Liver (tissue), 9 donors: ENCODE data around the gene TCOF1. TPM values are rescaled to one million over a fixed set of nuclear protein-coding genes. Genes with fewer than 3 reads are reported as not detected.

Experiments
- DNase-seq: peaks from one replicate; pipeline ENCODE4 v3.0.0-alpha.2; 2017; ENCODE audit warnings: low spot score
- H3K27ac ChIP-seq, 2 donors: one replicate each; pipeline ENCODE4 v1.7.0; 2013; ENCODE audit warnings: inconsistent platforms in 2 of 2, low read length in 2 of 2, control low read depth in 1 of 2, low read depth in 1 of 2, mild to moderate bottlenecking in 1 of 2
- H3K27me3 ChIP-seq, 4 donors: one replicate each; pipeline versions ENCODE4 v1.6.1 to v1.7.0; 2013; ENCODE audit warnings: low read length in 3 of 4, inconsistent platforms in 1 of 4, mild to moderate bottlenecking in 1 of 4, moderate library complexity in 1 of 4; ENCODE audit not compliant: control insufficient read depth in 4 of 4, insufficient read depth in 4 of 4
- H3K36me3 ChIP-seq, 4 donors: one replicate each; pipeline versions ENCODE4 v1.6.1 to v1.7.0; 2013; ENCODE audit warnings: low read length in 3 of 4, mild to moderate bottlenecking in 3 of 4, low read depth in 1 of 4, moderate library complexity in 1 of 4; ENCODE audit not compliant: control insufficient read depth in 4 of 4, insufficient read depth in 3 of 4
- H3K4me1 ChIP-seq, 4 donors: one replicate each; pipeline versions ENCODE4 v1.6.1 to v1.7.0; 2013; ENCODE audit warnings: low read length in 3 of 4, mild to moderate bottlenecking in 3 of 4, moderate library complexity in 1 of 4; ENCODE audit not compliant: control insufficient read depth in 4 of 4, insufficient read depth in 4 of 4
- H3K4me3 ChIP-seq, 3 donors: one replicate each; pipeline versions ENCODE4 v1.6.1 to v1.7.0; 2013; ENCODE audit warnings: low read length in 3 of 3, control low read depth in 1 of 3, low read depth in 1 of 3, mild to moderate bottlenecking in 1 of 3
- H3K9ac ChIP-seq, 2 donors: one replicate each; pipeline ENCODE4 v1.7.0; 2013; ENCODE audit warnings: low read length in 2 of 2, mild to moderate bottlenecking in 2 of 2, moderate library complexity in 2 of 2, control low read depth in 1 of 2, low read depth in 1 of 2
- H3K9me3 ChIP-seq, 4 donors: one replicate each; pipeline versions ENCODE4 v1.6.1 to v1.7.0; 2013; ENCODE audit warnings: low read length in 3 of 4; ENCODE audit not compliant: control insufficient read depth in 4 of 4
- EGR1 ChIP-seq, 2 donors: IDR thresholded peaks; 2 replicates each; pipeline ENCODE4 v1.6.1; 2016 to 2018; ENCODE audit warnings: antibody characterized with exemption in 2 of 2, low read depth in 2 of 2
- FOXA2 ChIP-seq: IDR thresholded peaks from 2 replicates; pipeline ENCODE4 v1.6.1; 2016; ENCODE audit warnings: antibody characterized with exemption
- HNF4A ChIP-seq, 2 donors: conservative IDR thresholded peaks; 2 replicates each; pipeline ENCODE4 v1.6.1; 2016; ENCODE audit warnings: antibody characterized with exemption in 2 of 2, mild to moderate bottlenecking in 2 of 2
- RXRA ChIP-seq, 2 donors: IDR thresholded peaks; 2 replicates each; pipeline ENCODE4 v1.6.1; 2017 to 2018; ENCODE audit warnings: antibody characterized with exemption in 2 of 2, mild to moderate bottlenecking in 1 of 2
- SP1 ChIP-seq: IDR thresholded peaks from 2 replicates; pipeline ENCODE4 v1.6.1; 2018; ENCODE audit warnings: antibody characterized with exemption, mild to moderate bottlenecking
- TAF1 ChIP-seq: conservative IDR thresholded peaks from 2 replicates; pipeline ENCODE4 v1.6.1; 2016; ENCODE audit warnings: antibody characterized with exemption, mild to moderate bottlenecking
- YY1 ChIP-seq: IDR thresholded peaks from 2 replicates; pipeline ENCODE4 v1.6.1; 2016; ENCODE audit warnings: antibody characterized with exemption, mild to moderate bottlenecking
- WGBS: extraction: QIAGEN DNeasy Blood & Tissue Kit; methylation state at CpG from one replicate; pipeline ENCODE4 v1.1.7; 2013; 5-methylcytosine and 5-hydroxymethylcytosine counted together
- polyA plus RNA-seq, 2 donors: library from polyadenylated mRNA; stranded (reverse) in 1 of 2; unstranded in 1 of 2; fragments of 200-250 nt in 1 of 2; fragments of >200 nt in 1 of 2; fragmentation: Nextera tagmentation in 1 of 2; extraction: Ambion mirVana in 1 of 2; gene quantifications; one replicate each; pipeline versions ENCODE4 v1.2.1 to v1.2.3, GENCODE V29; 2013 to 2015
- total RNA-seq, 2 donors: library from RNA; depleted of rRNA; stranded (reverse); fragments of >200 nt; gene quantifications; one replicate each; pipeline ENCODE4 v1.2.3, GENCODE V29; 2014
- TF ChIP-seq, protein P1 (sequence below): fragments of 150-350 bp; IDR thresholded peaks from 2 replicates; pipeline ENCODE4 v1.5.1; 2017; ENCODE audit warnings: improper control_type of control experiment, low read depth, low read length; ENCODE audit not compliant: missing input control
- TF ChIP-seq, protein P2 (sequence below): IDR thresholded peaks from 2 replicates; pipeline ENCODE4 v1.6.1; 2016; ENCODE audit warnings: antibody characterized with exemption
- TF ChIP-seq, protein P3 (sequence below): IDR thresholded peaks from 2 replicates; pipeline ENCODE4 v1.6.1; 2016; ENCODE audit warnings: antibody characterized with exemption, mild to moderate bottlenecking
- donor health status: healthy.
- donor health status: healthy.
- donor health status: healthy.
- donor health status: healthy.
- donor health status: healthy.

Gene TCOF1
- total and polyA plus RNA-seq, 4 donors = 3.2 to 8.5 (median 6.4) TPM

DNA sequence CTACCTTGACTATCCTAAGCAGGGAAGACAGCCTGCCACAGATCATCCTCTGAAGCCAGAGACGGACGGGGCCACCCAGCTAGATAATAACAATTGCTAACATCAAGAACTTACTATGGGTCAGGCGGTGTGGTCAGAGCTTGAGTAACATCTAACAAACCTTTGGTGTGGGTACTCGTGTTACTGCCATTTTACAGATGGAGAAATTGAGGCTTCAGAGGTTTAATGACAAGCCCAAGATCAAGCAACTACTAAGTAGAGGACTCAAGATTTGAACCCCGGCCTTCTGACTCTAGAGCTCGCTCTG, 38.1 kb upstream of the TCOF1 start:
- no peaks in the 10 kb centered on the region for H3K4me1 ChIP-seq
- H3K9ac ChIP-seq = no peak overlapping the region
- 94% methylated on average over 6 of the region's 6 CpGs for WGBS
- no peak overlapping the region for H3K4me3 ChIP-seq
- no peak for TF ChIP-seq RXRA (IDR thresholded peaks at IDR 0.05)
- TF ChIP-seq, protein P1, sequence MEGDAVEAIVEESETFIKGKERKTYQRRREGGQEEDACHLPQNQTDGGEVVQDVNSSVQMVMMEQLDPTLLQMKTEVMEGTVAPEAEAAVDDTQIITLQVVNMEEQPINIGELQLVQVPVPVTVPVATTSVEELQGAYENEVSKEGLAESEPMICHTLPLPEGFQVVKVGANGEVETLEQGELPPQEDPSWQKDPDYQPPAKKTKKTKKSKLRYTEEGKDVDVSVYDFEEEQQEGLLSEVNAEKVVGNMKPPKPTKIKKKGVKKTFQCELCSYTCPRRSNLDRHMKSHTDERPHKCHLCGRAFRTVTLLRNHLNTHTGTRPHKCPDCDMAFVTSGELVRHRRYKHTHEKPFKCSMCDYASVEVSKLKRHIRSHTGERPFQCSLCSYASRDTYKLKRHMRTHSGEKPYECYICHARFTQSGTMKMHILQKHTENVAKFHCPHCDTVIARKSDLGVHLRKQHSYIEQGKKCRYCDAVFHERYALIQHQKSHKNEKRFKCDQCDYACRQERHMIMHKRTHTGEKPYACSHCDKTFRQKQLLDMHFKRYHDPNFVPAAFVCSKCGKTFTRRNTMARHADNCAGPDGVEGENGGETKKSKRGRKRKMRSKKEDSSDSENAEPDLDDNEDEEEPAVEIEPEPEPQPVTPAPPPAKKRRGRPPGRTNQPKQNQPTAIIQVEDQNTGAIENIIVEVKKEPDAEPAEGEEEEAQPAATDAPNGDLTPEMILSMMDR = no peak
- no peak for TF ChIP-seq FOXA2
- TF ChIP-seq, protein P2, sequence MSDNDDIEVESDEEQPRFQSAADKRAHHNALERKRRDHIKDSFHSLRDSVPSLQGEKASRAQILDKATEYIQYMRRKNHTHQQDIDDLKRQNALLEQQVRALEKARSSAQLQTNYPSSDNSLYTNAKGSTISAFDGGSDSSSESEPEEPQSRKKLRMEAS = no peak
- TF ChIP-seq SP1 = no peak
- TF ChIP-seq YY1 = no peak
- no peak for TF ChIP-seq EGR1 (IDR thresholded peaks at IDR 0.05; ENCODE audit: low read depth in 2 of 2)
- DNase-seq = no peak
- no peaks in the 10 kb centered on the region for H3K36me3 ChIP-seq
- no peak overlapping the region for H3K27ac ChIP-seq
- no peaks in the 10 kb centered on the region for H3K27me3 ChIP-seq
- no peaks in the 10 kb centered on the region for H3K9me3 ChIP-seq

DNA sequence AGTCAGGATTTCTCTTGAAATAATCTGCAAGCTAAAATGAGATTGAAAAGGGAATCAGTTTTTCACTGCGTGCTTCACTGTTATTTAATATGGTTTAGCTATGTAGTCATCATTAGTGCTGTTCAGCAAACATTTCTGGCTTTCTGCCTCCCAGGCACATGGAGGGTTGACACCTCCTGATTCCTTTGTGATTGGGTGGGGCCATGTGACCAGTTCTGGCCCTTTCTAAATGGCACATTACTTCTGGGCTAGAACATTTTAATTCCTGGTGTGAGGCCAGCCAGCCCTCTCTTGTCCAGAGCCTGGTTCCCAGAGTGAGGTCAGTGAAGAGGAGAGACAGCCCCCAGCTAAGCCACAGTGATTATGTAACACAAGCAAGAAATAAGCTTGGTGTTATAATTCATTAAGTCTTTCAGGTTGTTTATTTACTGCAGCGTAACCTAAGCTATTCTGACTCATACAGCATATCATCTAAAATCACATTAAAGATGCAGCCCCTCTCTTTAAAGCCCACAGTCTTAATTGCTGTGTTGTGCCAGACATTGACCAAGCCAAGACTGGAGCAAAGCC, 37.4 kb upstream of the TCOF1 start:
- no peak overlapping the region for H3K9ac ChIP-seq
- DNase-seq = no peak

DNA sequence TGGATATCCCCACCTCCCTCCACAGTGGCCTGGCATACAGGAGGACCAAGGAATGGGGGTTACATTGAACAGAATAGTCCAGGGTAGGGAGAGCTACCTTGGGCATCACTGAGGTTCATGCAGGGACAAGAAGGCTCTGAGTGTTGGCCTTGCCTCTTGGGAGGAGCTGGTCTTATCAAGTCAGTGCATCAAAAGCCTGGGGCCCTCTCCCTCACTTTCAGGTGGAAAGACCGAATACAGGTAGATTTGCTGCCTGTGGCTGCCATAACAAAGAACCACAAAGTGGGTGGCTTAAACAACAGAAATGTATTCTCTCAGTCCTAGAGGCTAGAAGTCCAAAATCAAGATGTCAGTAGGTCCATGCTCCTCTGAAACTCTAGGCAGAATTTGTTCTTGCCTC, 36.3 kb upstream of the TCOF1 start:
- Histone ChIP-seq H3K4me1 (no peaks in the 10 kb centered on the region), H3K27ac (no peak overlapping the region), H3K36me3 (no peaks in the 10 kb centered on the region), H3K27me3 (no peaks in the 10 kb centered on the region), H3K9me3 (no peaks in the 10 kb centered on the region), H3K9ac (no peak overlapping the region), H3K4me3 (no peak overlapping the region)
- DNase-seq = no peak
- 95% methylated on average over 1 of the region's 1 CpG for WGBS
- TF ChIP-seq, protein P3, sequence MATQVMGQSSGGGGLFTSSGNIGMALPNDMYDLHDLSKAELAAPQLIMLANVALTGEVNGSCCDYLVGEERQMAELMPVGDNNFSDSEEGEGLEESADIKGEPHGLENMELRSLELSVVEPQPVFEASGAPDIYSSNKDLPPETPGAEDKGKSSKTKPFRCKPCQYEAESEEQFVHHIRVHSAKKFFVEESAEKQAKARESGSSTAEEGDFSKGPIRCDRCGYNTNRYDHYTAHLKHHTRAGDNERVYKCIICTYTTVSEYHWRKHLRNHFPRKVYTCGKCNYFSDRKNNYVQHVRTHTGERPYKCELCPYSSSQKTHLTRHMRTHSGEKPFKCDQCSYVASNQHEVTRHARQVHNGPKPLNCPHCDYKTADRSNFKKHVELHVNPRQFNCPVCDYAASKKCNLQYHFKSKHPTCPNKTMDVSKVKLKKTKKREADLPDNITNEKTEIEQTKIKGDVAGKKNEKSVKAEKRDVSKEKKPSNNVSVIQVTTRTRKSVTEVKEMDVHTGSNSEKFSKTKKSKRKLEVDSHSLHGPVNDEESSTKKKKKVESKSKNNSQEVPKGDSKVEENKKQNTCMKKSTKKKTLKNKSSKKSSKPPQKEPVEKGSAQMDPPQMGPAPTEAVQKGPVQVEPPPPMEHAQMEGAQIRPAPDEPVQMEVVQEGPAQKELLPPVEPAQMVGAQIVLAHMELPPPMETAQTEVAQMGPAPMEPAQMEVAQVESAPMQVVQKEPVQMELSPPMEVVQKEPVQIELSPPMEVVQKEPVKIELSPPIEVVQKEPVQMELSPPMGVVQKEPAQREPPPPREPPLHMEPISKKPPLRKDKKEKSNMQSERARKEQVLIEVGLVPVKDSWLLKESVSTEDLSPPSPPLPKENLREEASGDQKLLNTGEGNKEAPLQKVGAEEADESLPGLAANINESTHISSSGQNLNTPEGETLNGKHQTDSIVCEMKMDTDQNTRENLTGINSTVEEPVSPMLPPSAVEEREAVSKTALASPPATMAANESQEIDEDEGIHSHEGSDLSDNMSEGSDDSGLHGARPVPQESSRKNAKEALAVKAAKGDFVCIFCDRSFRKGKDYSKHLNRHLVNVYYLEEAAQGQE = no peak
- no peak for TF ChIP-seq TAF1

More for the DNA sequence above, 37.4 kb upstream of the TCOF1 start:
- Histone ChIP-seq H3K27me3 (no peaks in the 10 kb centered on the region), H3K36me3 (no peaks in the 10 kb centered on the region), H3K27ac (no peak overlapping the region), H3K4me1 (no peaks in the 10 kb centered on the region), H3K4me3 (no peak overlapping the region), H3K9me3 (no peaks in the 10 kb centered on the region)
- no peak for TF ChIP-seq HNF4A (conservative IDR thresholded peaks at IDR 0.05)
- WGBS = 83% methylated on average over 2 of the region's 2 CpGs
